ENCODE results near the gene C2CD4A.
A peak's percentile ranks its signal among the peaks of the same experiment; 100 is the strongest.

C2CD4A gene

DNA sequence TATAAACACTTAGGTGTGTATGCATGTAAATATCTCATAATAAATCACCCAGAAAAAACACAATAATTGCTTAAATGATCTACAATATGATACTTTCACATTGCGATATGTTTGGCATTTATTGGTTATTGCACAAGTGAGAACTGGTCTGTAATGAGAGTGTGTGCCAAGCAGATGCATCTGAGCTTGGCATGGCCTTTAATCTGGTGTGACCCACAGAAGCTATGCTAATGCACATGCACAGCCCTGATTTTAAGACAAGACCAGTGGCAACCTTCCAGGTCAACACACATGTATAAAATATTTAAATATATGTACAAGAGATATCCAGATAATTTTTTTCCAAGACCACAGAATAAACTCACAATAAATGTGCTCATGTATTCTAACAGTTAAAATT, 42.7 kb downstream of the C2CD4A start:
- H3K4me3 ChIP-seq (replicated peaks; ENCODE audit: low read depth, low read length), result no peak overlapping the region
- TF ChIP-seq, protein P1, sequence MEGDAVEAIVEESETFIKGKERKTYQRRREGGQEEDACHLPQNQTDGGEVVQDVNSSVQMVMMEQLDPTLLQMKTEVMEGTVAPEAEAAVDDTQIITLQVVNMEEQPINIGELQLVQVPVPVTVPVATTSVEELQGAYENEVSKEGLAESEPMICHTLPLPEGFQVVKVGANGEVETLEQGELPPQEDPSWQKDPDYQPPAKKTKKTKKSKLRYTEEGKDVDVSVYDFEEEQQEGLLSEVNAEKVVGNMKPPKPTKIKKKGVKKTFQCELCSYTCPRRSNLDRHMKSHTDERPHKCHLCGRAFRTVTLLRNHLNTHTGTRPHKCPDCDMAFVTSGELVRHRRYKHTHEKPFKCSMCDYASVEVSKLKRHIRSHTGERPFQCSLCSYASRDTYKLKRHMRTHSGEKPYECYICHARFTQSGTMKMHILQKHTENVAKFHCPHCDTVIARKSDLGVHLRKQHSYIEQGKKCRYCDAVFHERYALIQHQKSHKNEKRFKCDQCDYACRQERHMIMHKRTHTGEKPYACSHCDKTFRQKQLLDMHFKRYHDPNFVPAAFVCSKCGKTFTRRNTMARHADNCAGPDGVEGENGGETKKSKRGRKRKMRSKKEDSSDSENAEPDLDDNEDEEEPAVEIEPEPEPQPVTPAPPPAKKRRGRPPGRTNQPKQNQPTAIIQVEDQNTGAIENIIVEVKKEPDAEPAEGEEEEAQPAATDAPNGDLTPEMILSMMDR (IDR thresholded peaks at IDR 0.05; ENCODE audit: low read depth, low read length, missing control alignments), result no peak
- DNase-seq (ENCODE audit: extremely low read depth, low read depth), result no peak

DNA sequence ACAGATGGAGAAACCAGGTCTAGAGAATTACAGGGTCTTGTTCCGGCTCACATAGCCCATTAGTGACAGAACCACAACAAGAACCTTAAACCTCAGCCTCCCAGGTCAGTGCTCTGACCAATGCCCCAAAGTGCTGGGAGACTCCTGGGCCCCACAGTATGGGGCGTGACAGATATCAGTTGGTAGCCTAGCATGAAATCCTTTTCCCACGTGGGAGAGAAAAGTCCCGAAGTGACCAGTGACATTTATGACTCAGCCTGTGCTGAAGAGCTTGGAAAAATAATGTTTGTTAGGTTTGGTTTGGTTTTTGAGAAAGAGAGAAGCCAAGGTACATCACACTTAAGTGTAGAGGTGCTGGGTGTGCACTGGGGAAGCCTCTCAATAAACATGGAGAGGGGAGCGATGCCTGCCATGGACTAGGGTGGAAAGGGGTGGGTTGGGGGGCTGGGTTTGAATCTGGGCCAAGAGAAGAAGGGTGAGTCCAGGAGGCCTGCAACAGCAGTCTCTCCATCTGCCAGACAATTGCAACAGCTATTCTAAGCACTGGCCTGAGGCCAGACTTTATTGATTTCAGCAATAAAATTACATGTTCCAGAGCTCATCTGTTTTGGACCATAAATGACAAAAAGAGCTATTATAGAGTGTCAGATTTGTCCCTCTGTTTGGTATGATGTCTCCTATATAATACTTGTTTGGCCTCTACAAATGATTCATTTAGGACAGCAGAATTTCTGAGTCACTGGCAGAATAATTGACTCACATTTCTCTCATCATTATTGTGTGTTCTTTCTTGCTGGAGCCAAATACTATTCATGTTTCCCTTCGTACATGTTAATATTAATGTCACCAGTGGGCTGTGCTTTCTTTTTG, 43.4 kb downstream of the C2CD4A start:
- TF ChIP-seq, protein P1 (IDR thresholded peaks at IDR 0.05; ENCODE audit: low read depth, low read length, missing control alignments), result no peak
- H3K4me3 ChIP-seq (replicated peaks; ENCODE audit: low read depth, low read length), result no peak overlapping the region
- DNase-seq (ENCODE audit: extremely low read depth, low read depth), result no peak

DNA sequence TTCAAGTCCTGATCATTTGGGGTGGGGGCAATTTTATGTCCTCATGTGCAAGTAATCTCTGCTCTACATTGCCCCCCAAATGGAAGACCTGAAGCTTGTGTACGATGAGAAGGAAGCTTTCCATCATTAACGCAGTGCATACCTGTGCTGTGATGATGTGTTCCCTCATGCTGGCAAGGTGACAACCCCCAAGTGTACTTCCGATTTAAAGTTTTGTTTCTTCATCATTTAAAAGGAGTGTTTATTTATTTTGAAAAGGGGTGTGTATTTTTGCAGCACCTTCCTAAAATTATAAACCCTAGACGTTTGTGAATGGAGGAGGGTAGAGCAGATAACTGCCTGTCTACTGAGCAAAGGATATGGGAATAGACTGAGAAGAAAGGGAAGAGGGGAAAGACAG, 45.3 kb downstream of the C2CD4A start:
- no peak for DNase-seq (ENCODE audit: extremely low read depth, low read depth)
- TF ChIP-seq, protein P1 (IDR thresholded peaks at IDR 0.05; ENCODE audit: low read depth, low read length, missing control alignments), result no peak
- no peak overlapping the region for H3K4me3 ChIP-seq (replicated peaks; ENCODE audit: low read depth, low read length)

DNA sequence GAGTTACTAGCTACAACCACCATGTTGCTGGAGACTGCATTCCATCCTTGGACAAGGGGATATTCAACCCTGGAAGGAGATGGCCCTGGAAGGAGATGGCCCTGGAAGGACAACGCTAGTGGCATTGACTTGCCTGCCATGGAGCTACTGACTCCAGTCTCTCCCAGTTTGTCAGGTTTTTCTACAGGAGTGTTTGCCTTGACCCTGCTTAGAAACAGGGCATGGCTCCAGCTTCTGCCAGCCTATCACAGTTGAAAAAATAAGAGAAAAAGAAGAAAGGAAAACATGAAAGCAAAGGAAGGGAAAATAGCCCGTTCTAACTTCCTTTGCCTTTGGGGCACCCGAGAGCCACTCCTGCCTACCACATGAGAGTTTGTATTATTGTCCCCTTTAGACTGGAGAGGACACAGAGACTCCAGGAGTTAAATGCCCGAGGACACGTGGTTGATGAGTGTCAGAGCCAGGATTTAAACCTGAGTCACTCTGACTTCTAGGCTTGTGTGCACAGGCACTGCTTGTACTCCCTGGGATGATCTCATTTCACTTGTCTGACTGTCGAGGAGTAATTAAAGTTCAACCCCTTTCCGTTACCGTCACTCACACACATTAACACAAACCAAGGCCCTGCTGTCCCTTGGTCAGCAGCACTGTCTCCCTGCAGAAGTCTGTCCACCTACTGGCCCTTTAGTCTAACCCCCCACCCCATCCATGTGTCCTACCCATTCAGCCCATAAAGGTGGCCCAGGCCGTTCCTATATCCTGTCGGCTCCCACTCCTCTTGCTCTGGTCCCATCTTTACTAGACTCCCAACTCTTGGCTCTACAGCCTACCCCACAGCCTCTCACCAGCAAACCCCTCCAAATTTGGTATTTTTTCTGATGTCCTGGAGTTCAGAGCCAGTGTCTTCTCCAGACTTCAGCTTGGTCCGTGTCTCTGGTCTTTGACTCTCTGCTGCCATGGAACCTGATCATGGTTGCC, 46.1 kb downstream of the C2CD4A start:
- TF ChIP-seq, protein P1 (IDR thresholded peaks at IDR 0.05; ENCODE audit: low read depth, low read length, missing control alignments), result no peak
- DNase-seq (ENCODE audit: extremely low read depth, low read depth), result no peak
- H3K4me3 ChIP-seq (replicated peaks; ENCODE audit: low read depth, low read length), result no peak overlapping the region

DNA sequence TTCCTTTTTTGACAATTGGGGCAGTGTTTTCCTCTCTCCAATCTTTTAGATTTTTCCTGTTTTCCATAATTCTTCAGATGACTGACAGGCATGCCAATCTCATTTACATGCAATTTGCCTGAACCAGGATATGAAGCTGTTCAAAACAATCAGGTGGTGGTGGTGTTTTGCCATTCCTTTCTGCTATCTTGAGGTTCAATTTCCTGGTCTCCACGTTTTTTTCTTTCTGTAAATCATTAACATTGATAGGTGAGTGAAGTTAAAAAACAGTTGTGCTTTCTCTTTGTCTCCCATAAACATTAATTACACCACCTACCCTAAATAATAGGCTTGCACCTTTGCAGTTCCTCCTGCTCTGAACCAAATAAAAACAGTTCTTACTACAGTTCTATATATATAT, 49.1 kb downstream of the C2CD4A start:
- H3K4me3 ChIP-seq (replicated peaks; ENCODE audit: low read depth, low read length), result no peak overlapping the region
- TF ChIP-seq, protein P1 (IDR thresholded peaks at IDR 0.05; ENCODE audit: low read depth, low read length, missing control alignments), result no peak
- DNase-seq (ENCODE audit: extremely low read depth, low read depth), result no peak

DNA sequence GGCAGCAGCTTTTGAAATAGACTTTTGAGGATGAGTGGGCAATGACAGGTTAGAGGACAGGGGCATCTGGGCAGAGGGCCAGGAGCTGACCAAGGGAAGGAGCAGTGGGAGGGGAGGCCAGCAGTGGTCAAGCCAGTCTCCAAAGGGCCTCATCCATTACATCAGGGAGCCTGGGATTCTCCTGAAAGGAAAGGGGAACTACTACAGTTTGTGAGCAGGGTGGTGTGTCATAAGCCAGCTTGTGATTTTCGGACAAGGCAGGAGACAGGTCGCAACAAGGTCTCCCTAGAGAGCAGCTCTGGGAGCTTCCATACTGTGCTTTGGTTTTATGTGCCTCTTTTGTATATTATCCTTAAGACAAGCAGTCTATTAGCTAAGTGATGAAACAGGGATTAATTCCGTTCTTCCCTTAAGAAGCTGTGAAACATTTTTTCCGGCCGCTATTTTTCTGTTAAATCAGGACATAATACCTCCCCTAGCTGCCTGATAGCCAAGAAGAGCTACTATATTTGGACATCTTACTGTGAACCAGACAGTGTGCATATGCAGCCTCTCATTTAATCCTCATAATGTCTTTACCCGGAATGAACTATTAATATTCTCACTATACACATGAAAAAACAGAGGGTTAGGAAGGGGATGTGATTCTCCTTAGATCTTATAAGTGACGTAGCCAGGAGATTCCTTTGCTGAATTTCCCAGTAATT, 51.9 kb downstream of the C2CD4A start:
- DNase-seq (ENCODE audit: extremely low read depth, low read depth), result no peak
- peak overlapping the region; percentile 22; the same call in 1 of the 2 replicates for H3K4me3 ChIP-seq (replicated peaks; ENCODE audit: low read depth, low read length)
- TF ChIP-seq, protein P1 (IDR thresholded peaks at IDR 0.05; ENCODE audit: low read depth, low read length, missing control alignments), result no peak
